Suppressor macrophage (primary cell): ENCODE measurements around the gene PPP1R12A.

Source experiments
- DNase-seq, 4 experiments: peaks; one replicate each; pipeline ENCODE4 v3.0.0-alpha.2; 2020 to 2022

The PPP1R12A gene

DNA sequence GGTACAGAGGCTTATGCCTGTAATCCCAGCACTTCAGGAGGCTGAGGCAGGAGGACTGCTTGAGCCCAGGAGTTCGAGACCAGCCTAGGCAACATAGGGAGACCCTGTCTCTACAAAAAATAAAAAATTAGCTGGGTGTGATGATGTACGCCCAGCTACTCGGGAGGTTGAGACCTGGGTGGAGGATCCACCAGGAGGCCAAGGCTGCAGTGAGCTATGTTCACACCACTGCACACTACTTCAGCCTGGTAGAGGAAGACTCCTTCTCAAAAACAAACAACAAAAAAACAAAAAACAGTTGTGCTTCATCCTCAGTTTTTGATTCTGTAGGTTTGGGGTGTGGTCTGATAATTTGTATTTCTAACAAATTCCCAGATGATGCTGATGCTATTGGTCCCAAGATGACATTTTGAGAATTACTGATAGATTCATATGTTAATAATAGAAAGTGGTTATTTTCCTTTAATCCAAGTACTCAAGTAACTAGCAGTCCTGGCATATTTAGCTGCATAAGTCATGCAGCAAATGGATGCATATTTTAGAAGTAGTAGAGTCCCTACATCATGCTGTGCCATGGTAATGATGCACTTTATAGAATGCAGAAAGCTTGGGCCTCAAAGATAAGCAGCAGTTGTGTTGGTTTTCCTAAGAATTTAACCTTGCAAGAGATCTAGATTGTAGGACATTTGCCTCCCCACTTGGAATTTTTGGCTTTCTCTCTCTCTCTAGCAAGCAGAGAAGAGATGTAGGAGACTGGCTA lies 168.0 kb downstream of the PPP1R12A start:
- DNase-seq, result no peak

DNA sequence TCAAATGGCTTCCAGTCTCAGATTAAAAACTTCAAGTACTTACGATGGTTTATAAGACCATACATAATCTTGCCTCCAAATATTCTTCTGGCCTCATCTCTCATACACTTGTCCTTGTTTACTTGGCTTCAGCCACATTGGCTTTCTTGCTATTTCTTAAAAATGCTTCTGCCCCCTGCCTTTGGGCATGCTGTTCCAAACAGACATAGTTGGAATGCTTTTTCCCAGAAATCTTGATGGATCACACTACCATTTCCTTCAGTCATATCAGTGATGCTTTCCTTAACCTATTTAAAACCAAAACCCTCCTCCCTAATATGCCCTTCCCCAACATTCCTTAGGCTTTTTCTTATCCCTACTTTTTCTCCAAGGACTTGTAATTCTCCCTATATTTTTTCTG lies 169.7 kb downstream of the PPP1R12A start:
- no peak for DNase-seq

DNA sequence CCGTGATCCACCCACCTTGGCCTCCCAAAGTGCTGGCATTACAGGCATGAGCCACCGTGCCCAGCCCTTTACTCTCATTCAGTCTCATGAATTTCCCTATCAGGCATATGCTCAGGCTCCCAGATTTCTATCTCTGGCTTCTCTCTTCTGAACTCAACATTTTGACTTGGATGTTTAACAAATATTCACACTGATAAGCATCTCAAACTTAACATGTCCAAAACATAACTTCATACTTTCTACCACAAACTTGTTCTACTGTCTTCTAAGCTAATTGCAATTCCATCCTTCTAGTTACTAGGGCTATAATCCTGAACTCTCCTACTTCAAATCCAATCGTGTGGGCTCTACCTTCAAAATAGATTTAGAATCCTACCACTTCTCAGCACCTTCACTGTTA lies 170.3 kb downstream of the PPP1R12A start:
- DNase-seq, result no peak

DNA sequence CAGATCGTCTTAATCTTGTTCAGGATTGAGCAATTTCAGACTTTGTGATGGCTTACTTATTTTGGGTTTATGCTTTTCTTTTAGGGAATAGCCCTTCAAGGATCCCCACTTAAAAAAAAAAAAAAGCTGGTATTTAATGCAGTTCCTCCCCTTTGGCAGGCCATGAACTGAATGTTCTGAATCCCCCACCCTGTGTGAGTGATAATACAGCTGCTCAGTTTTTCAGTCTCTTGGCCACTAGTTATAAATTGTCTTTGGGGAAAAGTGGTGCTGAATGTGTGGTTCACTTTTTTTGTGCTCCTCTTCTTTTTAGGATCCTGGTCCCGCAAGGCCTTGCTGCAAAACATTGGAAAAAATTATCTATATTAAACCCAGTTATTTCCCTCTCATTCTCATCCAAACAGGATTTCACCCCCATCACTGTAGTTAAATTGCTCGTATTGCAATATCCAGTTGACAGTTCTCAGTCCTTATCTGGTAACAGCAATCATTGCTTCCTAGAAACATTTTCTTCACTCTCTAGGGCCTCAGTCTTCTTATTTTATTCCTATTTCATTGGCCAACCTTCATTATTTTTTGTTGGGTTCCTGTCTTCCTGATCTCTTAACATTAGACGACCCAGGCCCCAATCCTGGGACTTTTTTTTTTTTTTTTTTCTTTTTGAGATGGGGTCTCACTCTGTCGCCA lies 171.0 kb downstream of the PPP1R12A start:
- DNase-seq, result no peak

DNA sequence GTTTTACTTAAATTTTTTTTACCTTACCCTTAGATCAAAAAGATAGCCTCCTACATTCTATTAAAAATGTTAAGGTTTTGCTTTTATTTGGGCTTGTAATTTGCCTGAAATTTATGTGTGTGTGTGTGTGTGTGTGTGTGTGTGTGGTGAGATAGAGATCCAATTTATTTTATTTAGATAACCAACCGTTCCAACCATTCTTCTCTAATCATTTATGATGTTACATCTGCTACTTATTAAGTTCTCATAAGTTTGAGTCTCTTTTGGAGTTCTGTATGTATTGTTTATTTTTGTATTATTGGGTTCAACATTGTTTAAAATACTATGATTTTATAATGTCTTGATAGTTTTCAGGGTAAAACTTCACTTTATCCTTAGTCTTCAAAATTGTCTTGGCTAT lies 173.6 kb downstream of the PPP1R12A start:
- DNase-seq, result no peak

DNA sequence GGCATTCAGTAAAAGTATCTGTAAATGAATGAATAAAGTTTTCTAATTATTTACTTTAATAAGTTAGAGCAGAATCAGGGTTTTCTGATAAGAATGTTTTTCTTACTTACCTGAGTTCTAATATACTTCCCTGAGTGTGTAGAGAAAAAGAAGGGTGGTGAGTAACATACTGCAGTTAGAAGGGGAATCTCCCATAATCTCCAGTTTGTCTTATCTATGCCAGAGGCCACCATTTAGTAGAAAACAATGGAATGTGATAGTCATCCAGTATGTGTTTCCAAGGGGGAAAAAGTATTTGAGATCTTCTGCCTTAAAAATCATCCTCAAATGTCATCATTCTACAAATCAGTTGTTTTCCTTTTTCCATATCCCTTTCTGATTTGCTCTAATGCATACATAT lies 187.6 kb downstream of the PPP1R12A start:
- no peak for DNase-seq

DNA sequence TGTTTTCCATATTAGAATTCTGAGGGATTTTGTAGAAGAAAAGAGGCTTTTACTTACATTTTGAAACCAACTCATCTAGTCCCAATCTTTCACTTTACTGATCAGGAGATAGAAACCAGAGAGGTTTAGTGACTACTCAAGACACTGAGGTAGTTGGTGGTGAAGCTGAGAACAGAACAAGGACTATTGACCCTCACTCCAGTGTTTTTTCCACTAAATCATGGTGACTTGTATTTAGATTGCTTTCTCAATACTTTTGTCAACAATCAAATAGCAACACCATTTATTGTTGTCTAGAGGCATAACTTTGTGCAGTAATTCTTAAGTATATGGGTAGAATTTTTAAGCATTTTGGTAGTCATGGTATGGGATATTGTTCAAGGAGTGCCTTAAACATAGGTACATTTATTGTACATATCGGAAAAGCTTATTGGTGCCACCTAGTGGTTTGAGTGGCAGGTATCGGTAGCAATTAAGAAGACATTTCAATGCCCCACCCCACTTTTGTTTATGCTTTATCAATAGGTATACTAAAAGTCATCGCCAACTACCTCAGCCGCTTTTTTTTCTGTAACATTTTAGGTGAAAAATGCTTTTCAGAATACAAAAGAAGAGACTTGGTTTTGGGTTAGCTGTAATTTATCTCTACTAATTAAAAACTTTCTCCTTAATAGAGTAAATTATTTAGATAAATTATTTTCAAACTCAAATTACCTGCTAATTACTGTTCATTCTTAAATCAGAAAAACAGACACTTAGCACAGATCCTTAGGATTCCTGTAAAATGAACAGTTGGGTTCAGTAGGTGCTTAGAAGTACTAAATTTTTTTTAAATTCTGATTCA lies 196.8 kb downstream of the PPP1R12A start:
- DNase-seq, result peak; percentile 48 to 61 (median 55)

DNA sequence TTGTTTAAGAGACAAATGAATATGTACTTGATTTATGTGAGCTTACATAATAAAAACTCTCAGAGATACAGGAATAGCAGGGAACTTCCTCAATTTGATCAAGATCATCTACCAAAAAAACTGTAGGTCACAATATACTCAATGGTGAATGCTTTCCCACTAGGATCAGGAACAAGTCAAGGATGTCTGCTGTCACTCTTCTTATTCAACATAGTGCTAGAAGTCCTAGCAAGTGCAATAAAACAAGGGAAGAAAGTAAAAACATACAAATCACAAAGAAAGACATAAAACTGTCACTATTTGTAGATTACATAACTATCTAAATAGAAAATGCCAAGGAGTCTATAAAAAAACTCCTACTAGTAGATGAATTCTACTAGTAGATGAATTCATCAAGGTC lies 202.3 kb downstream of the PPP1R12A start:
- peak in 1 of 4 experiments; percentile 3 for DNase-seq

DNA sequence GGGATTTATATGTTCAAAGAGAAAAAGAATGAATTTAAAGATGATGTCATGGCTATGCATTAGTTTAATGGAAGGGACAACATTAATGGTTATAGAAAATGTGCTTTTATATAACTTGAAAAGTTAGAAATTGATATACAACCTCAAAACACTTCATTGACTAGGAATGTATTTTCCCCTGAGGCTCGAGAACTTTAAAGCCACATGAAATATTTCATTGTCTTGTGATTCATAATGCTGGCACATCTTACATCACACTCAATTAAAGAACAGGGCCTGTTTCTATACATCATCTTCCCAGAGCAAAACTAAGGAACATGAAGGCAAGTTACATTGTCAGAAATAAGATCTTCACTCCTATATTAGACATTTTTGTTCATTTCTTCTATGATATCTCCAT lies 208.9 kb downstream of the PPP1R12A start:
- no peak for DNase-seq
